ENCODE data around the gene MYO6.
"Not testable (repeated sequence)": the region's sequence is repeated elsewhere in the genome, so short reads cannot be mapped to it uniquely, and the experiment has no call there.

The MYO6 gene

DNA sequence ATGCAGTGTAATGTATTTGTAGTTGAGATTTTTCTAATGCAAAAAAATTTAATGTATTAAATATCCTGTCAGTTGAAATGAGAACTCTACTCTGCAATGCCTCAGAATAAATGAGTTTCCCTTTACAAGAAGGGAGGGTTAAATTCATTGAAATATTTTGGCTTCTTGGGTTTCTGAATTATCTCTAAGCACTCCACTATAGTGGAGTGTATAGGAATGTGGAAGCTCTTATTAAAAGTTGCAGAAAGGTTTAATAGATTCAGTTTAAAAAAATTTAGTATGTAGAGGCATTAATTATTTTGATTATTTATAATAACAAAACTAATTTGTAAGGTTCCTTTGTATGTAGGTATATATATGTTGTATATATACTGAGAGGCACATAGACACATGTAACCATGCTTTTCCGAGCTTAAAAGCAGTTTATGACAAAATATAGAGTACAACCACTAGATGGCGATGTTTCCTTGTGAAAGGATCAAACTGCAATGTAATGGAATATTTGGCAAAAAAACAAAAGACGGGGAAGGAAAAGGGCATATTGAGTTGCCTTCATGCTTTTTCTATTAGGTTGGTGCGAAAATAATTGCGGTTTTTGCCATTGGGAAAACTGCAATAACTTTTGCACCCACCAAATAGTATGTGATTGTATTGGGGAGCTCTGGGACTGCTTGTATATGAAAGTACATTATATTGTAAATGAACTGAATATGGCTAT lies 144.2 kb downstream of the MYO6 start:
- no peak for DNase-seq (ENCODE audit: low read depth)

DNA sequence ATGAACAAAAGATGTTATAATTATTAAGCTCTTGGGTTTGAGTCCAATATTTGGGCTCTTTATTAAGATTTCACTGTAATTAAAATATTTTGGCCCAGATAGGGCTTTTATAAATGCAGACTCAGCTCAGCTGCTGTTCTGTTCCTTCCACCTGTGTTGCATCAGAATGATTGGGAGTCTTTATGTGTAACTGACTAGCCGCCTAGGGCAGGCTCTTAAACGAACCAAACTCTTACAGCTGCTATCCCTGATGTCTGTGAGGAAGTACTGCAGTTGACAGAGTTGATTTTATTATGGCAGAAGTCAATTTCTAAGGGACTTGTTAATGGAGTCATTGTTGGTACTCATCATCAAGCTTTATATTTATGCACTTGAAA lies 144.7 kb downstream of the MYO6 start:
- no peak for DNase-seq (ENCODE audit: low read depth)

- DNase-seq (ENCODE audit: low read depth): no peak
Observed at GRCh38 chr6:75896526-75896925, 147.5 kb downstream of the MYO6 start.

- DNase-seq (ENCODE audit: low read depth): not testable (repeated sequence)
Observed at GRCh38 chr6:75900216-75900615, 151.2 kb downstream of the MYO6 start.

DNA sequence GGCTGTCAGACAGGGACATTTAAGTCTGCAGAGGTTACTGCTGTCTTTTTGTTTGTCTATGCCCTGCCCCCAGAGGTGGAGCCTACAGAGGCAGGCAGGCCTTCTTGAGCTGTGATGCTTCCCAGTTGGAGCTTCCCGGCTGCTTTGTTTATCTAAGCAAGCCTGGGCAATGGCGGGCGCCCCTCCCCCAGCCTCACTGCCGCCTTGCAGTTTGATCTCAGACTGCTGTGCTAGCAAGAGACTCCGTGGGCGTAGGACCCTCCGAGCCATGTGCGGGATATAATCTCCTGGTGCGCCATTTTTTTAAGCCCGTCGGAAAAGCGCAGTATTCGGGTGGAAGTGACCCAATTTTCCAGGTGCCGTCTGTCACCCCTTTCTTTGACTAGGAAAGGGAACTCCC lies 156.1 kb downstream of the MYO6 start:
- not testable (repeated sequence) for DNase-seq (ENCODE audit: low read depth)

- DNase-seq (ENCODE audit: low read depth): no peak
Observed at GRCh38 chr6:75906871-75907270, 157.8 kb downstream of the MYO6 start.

DNA sequence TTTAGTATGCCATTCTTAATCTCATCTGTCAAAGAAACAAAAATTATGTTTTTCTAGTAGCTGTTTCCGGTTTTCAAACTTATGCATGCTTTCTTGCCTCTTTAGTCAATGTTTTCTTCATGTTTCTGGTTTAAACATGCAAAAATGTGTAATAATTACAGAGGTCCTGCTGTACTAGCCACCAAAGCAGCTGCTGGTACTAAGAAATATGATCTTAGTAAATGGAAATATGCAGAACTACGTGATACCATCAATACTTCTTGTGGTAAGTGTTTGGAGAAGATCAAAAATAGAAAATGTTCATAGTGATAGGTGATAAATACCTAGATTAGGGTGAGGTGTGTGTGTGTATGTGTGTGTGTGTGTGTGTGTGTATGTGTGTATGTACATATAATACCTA lies 158.4 kb downstream of the MYO6 start:
- no peak for DNase-seq (ENCODE audit: low read depth)

GRCh38 chr6:75913040-75913439 lies 164.0 kb downstream of the MYO6 start:
- DNase-seq (ENCODE audit: low read depth): no peak

GRCh38 chr6:75922226-75922625 lies 173.2 kb downstream of the MYO6 start:
- no peak for DNase-seq (ENCODE audit: low read depth)

DNA sequence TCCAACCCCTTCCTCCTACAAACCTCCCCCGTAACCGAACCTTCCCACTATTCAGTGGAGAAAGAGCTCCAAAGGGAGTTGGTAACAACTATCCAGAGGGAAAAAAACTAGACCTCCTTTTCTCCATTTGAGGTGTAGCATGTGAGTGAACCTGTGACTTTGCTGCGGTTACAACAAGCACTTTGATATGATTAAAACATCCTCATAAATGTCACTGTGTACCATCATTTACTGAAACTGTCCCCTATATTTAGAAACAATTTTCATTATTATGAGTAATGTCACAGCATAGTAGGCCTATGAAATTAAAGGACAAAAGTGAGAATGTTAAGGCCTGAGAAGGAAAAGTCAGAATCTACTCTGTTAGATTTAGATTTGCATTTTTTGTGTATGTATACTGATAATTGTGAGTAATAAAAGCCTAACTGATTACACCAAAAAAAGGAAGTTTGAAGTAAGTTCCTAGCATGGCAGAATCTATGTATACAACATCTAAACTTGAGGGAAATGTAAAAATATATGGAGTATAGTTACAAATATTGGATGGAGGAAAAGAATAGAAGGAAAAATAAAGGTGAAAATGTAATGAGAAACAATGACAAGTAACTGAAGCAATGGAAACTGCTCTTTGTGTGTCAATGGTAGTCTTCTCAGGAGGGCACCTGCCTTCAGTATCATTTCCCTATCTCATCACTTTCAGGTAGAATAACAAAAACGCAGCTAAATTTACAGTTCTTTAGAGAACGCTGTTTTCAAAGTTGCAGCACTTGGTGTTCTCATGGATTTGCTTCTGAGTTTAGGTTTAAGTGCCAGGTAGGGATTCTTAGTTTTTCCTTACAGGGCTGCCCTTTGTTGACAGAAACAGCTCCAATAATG lies 177.5 kb downstream of the MYO6 start:
- no peak for DNase-seq (ENCODE audit: low read depth)

GRCh38 chr6:75931011-75931680 lies 182.1 kb downstream of the MYO6 start:
- DNase-seq (ENCODE audit: low read depth): no peak

GRCh38 chr6:75932067-75932466 lies 183.0 kb downstream of the MYO6 start:
- no peak for DNase-seq (ENCODE audit: low read depth)

DNA sequence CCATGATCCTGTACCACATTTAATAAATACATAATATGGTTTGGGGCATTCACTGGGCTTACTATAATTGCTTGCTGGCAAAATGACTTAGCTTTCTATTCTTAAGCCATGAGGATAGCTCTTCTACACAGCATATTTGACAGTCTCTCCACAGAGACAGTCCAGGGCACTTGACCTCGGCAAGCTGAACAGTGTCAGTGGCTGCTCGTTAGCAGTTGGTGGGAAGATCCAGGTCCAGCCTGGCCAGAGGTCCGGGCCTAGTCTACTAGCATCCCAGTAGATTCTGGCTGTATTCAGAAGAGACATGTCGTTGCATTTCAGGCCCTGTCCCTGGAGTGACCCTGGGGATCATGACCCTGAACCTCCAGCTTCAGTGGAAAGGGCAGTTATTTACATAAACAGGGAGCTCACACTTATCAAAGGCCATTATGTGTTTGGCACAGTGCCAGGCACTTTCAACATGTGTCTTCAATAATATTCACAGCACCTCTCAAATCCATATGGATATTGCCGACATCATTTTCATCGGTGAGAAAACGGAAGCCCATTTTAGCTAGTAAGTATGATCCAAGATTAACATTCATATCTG lies 184.4 kb downstream of the MYO6 start:
- DNase-seq (ENCODE audit: low read depth): no peak

GRCh38 chr6:75934643-75935472 lies 185.8 kb downstream of the MYO6 start:
- peak; percentile 8 for DNase-seq (ENCODE audit: low read depth)

- no peak for DNase-seq (ENCODE audit: low read depth)
Observed at GRCh38 chr6:75935473-75935793, 186.4 kb downstream of the MYO6 start.

GRCh38 chr6:75936682-75937081 lies 187.6 kb downstream of the MYO6 start:
- no peak for DNase-seq (ENCODE audit: low read depth)

DNA sequence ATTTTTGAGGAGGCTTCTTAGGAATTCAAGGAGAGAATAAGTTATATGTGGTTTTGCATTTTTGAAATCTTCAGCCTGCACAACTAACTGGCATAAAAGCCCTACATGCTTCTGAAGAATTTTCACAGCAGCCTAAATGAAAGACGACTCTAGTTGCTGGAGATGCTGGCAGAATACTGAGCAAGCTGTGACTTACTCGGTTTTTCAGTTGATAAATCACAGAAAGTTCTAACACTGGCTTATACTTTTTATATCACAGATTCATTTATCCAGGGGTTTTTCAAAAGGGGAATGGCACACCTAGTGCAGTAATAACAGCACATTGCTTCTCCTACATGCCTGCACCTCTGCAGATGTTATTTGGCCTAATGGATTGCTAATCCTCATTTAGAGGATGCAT lies 188.8 kb downstream of the MYO6 start:
- no peak for DNase-seq (ENCODE audit: low read depth)

DNA sequence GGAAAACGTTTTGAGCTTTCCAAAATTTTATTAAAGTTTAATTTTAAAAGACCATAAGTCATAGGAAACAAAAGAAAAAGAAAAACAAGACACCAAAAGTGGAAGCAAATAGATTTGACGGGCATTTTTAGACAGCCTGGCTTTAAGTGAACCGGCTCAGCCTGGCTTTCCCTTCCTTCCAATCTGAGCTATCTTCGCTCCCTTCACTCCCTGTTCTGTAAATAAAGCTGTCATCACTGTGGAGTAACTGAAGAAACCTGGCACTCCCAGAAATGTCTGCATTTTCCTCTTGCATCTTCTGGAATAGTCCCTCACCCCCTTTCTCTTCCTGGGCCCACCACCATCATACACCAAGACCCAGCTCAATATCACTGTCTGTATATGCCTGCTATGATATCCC lies 191.5 kb downstream of the MYO6 start:
- no peak for DNase-seq (ENCODE audit: low read depth)

GRCh38 chr6:75941509-75941908 lies 192.5 kb downstream of the MYO6 start:
- DNase-seq (ENCODE audit: low read depth): no peak

GRCh38 chr6:75943381-75943780 lies 194.3 kb downstream of the MYO6 start:
- DNase-seq (ENCODE audit: low read depth): no peak

GRCh38 chr6:75946146-75946831 lies 197.2 kb downstream of the MYO6 start:
- no peak for DNase-seq (ENCODE audit: low read depth)
